Activated CD8-positive, alpha-beta memory T cell treated with anti-CD3 and anti-CD28 coated beads for 36 hours (primary cell): ENCODE results near the gene ANKRD52. TPM values are rescaled to one million over a fixed set of nuclear protein-coding genes. Genes with fewer than 3 reads are reported as not detected.

ENCODE experiments used
- total RNA-seq, 2 experiments: library from RNA; stranded (reverse); gene quantifications; one replicate each; pipeline ENCODE4 v1.2.3, GENCODE V29; 2021

Gene ANKRD52
- total RNA-seq, 2 experiments from 2014 or later, result 56.4 to 56.5 TPM

Other genes with a start within 250 kb of the ANKRD52 start
- gene IKZF4, start 237.3 kb downstream of the ANKRD52 start, total RNA-seq, result 10 to 100 TPM; 14.2 to 15.1 TPM
- gene RPS26, start 216.5 kb downstream of the ANKRD52 start, total RNA-seq, result 10 to 100 TPM; 44.3 to 47.0 TPM
- gene ERBB3, start 178.2 kb downstream of the ANKRD52 start, total RNA-seq, result 1 to 10 TPM in 1 of 2 experiments, under 1 TPM in 1; 0.97 to 1.1 TPM
- gene PA2G4, start 153.8 kb downstream of the ANKRD52 start, total RNA-seq, result 100 to 1,000 TPM; 507 to 514 TPM
- 1,000 to 10,000 TPM; 5,323 to 5,325 TPM for gene RPL41, start 141.8 kb downstream of the ANKRD52 start, total RNA-seq
- 1 to 10 TPM; 9.8 TPM for gene ZC3H10, start 140.1 kb downstream of the ANKRD52 start, total RNA-seq
- 100 to 1,000 TPM; 193 to 196 TPM for gene ESYT1, start 130.1 kb downstream of the ANKRD52 start, total RNA-seq
- 10 to 100 TPM; 68.4 to 75.1 TPM for gene MYL6B, start 105.8 kb downstream of the ANKRD52 start, total RNA-seq
- gene MYL6, start 100.0 kb downstream of the ANKRD52 start, total RNA-seq, result 100 to 1,000 TPM; 929 to 938 TPM
- gene SMARCC2, start 68.9 kb downstream of the ANKRD52 start, total RNA-seq, result 100 to 1,000 TPM; 105 to 108 TPM
- gene RNF41, start 36.5 kb downstream of the ANKRD52 start, total RNA-seq, result 10 to 100 TPM; 38.9 to 40.2 TPM
- 100 to 1,000 TPM; 103 to 106 TPM for gene NABP2, start 34.0 kb downstream of the ANKRD52 start, total RNA-seq
- gene SLC39A5, start 28.3 kb downstream of the ANKRD52 start, total RNA-seq, result 1 to 10 TPM in 1 of 2 experiments, under 1 TPM in 1; 0.78 to 1.1 TPM
- 10 to 100 TPM; 10.2 to 12.1 TPM for gene COQ10A, start 8.6 kb upstream of the ANKRD52 start, total RNA-seq
- 100 to 1,000 TPM; 275 to 283 TPM for gene CS, start 41.9 kb upstream of the ANKRD52 start, total RNA-seq
- gene CNPY2, start 57.6 kb upstream of the ANKRD52 start, total RNA-seq, result 100 to 1,000 TPM; 180 to 185 TPM
- gene PAN2, start 75.6 kb upstream of the ANKRD52 start, total RNA-seq, result 10 to 100 TPM; 25.5 to 25.8 TPM
- 10 to 100 TPM; 45.9 to 46.1 TPM for gene IL23A, start 80.5 kb upstream of the ANKRD52 start, total RNA-seq
- gene STAT2, start 101.7 kb upstream of the ANKRD52 start, total RNA-seq, result 10 to 100 TPM; 53.1 to 54.1 TPM
- gene APOF, start 104.5 kb upstream of the ANKRD52 start, total RNA-seq, result not detected
- gene TIMELESS, start 191.0 kb upstream of the ANKRD52 start, total RNA-seq, result 10 to 100 TPM; 60.3 to 62.5 TPM
- not detected for gene MIP, start 196.3 kb upstream of the ANKRD52 start, total RNA-seq
- 1 to 10 TPM; 3.8 to 3.9 TPM for gene SPRYD4, start 210.2 kb upstream of the ANKRD52 start, total RNA-seq
- gene GLS2, start 229.8 kb upstream of the ANKRD52 start, total RNA-seq, result 1 to 10 TPM; 2.5 to 3.1 TPM